Measurements from ENCODE around the gene SRGAP2C.
"Not testable (repeated sequence)": the region's sequence is repeated elsewhere in the genome, so short reads cannot be mapped to it uniquely, and the experiment has no call there.

SRGAP2C gene

GRCh38 chr1:121230636-121231035 is 45.9 kb downstream of the SRGAP2C start:
- not testable (repeated sequence) for DNase-seq

- not testable (repeated sequence) for DNase-seq
Measured at GRCh38 chr1:121232445-121233125, 47.8 kb downstream of the SRGAP2C start.

- DNase-seq: not testable (repeated sequence)
Measured at GRCh38 chr1:121234090-121234759, 49.5 kb downstream of the SRGAP2C start.

- DNase-seq: not testable (repeated sequence)
Measured at GRCh38 chr1:121238384-121238783, 53.6 kb downstream of the SRGAP2C start.

- DNase-seq: not testable (repeated sequence)
Measured at GRCh38 chr1:121243913-121244312, 59.1 kb downstream of the SRGAP2C start.

GRCh38 chr1:121246399-121246798 is 61.6 kb downstream of the SRGAP2C start:
- not testable (repeated sequence) for DNase-seq

- not testable (repeated sequence) for DNase-seq
Measured at GRCh38 chr1:121252656-121253055, 67.9 kb downstream of the SRGAP2C start.

GRCh38 chr1:121254618-121255017 is 69.8 kb downstream of the SRGAP2C start:
- not testable (repeated sequence) for DNase-seq

GRCh38 chr1:121257632-121258031 is 72.9 kb downstream of the SRGAP2C start:
- not testable (repeated sequence) for DNase-seq

- DNase-seq: not testable (repeated sequence)
Measured at GRCh38 chr1:121258134-121258533, 73.4 kb downstream of the SRGAP2C start.

GRCh38 chr1:121260205-121260604 is 75.4 kb downstream of the SRGAP2C start:
- not testable (repeated sequence) for DNase-seq

GRCh38 chr1:121262163-121262562 is 77.4 kb downstream of the SRGAP2C start:
- not testable (repeated sequence) for DNase-seq

GRCh38 chr1:121263789-121264244 is 79.0 kb downstream of the SRGAP2C start:
- DNase-seq: peak; percentile 1

GRCh38 chr1:121267072-121267471 is 82.3 kb downstream of the SRGAP2C start:
- DNase-seq: not testable (repeated sequence)

- DNase-seq: not testable (repeated sequence)
Measured at GRCh38 chr1:121269309-121269708, 84.5 kb downstream of the SRGAP2C start.

- DNase-seq: not testable (repeated sequence)
Measured at GRCh38 chr1:121269973-121270372, 85.2 kb downstream of the SRGAP2C start.

- DNase-seq: not testable (repeated sequence)
Measured at GRCh38 chr1:121271143-121271715, 86.5 kb downstream of the SRGAP2C start.

- DNase-seq: not testable (repeated sequence)
Measured at GRCh38 chr1:121275435-121275834, 90.7 kb downstream of the SRGAP2C start.

- DNase-seq: not testable (repeated sequence)
Measured at GRCh38 chr1:121278202-121278601, 93.4 kb downstream of the SRGAP2C start.

- DNase-seq: not testable (repeated sequence)
Measured at GRCh38 chr1:121278777-121279547, 94.2 kb downstream of the SRGAP2C start.

- not testable (repeated sequence) for DNase-seq
Measured at GRCh38 chr1:121279548-121279898, 94.7 kb downstream of the SRGAP2C start.

- not testable (repeated sequence) for DNase-seq
Measured at GRCh38 chr1:121280699-121281317, 96.0 kb downstream of the SRGAP2C start.

Data from CD4-positive, alpha-beta T cell treated with Interleukin-12 subunit alpha and Interleukin-12 subunit beta, for 1 hour (primary cell).